Adrenal gland (tissue), 5 donors: Measurements from ENCODE around the gene WWOX.

ENCODE experiments used
- CTCF ChIP-seq, 6 experiments: fragments of 450-650 bp in 4 of 6; fragments of 200-600 bp in 2 of 6; sonication (generic) in 1 of 6; IDR thresholded peaks; 1 replicate in 5 of 6; 2 replicates in 1 of 6; pipeline versions ENCODE4 v1.5.1 to v1.8.0; 2016 to 2021; ENCODE audit warnings: antibody characterized with exemption in 6 of 6, mild to moderate bottlenecking in 2 of 6, moderate library complexity in 1 of 6
- POLR2A ChIP-seq, 2 donors: fragments of 450-650 bp; IDR thresholded peaks; one replicate each; pipeline ENCODE4 v1.6.1; 2017; ENCODE audit warnings: antibody characterized with exemption in 2 of 2, mild to moderate bottlenecking in 2 of 2, moderate library complexity in 1 of 2
- donor health status: DM: no; HTN: no; CAD: no.

- TF ChIP-seq CTCF (IDR thresholded peaks at IDR 0.05) (no peak), POLR2A (IDR thresholded peaks at IDR 0.05) (no peak)
Observed at GRCh38 chr16:78464833-78465232, 365.4 kb downstream of the WWOX start.
